GM12801 (cell line): ENCODE results near the gene MRPL9.

Source experiments
- TF ChIP-seq, protein P1 (sequence below): IDR thresholded peaks from one replicate; pipeline ENCODE4 v1.5.1; 2011; ENCODE audit warnings: control low read depth; ENCODE audit not compliant: insufficient read length; ENCODE audit errors: extremely low read depth

Gene MRPL9

DNA sequence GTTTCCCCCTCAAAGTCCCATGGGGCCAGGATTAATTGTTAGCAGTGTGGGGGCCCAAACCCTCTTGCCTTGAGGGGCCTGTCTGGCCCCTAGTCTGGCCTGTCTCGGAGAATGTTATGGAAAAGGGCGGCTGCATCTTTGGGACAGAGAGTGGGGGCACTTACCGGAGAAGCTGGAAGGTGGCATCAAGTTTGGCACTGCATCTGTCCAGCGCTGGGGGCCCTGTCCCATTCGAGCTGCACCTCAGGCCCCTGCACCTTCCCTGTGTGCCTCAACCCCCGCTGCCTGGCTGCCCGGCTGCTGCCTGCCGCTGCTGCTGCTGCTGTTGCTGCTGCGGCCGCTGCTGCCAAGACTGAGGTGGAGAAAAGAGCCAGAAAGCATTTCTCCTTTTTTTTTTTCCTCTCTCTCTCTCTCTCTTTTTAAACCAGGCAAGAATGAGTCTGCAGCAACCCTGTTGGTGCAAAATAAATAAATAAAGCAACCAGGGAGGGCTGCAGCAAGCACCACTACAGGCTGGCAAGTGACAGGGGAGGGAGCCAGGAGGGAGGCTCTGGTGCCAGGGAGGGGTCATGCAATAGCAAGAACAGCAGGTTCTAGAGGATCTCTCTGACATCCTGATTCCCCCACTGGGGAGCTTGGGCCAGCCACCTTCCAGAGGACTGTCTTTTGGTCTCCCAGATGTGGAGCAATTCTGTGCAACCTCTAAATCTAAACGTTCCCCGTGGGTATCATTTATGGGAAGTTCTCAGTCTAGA lies 41.9 kb upstream of the MRPL9 start, which contains the start of gene LINGO4:
Gene LINGO4 (minus strand): TSS at position 354 of the 755 bp plus-strand sequence. CDS start 2,715 bp downstream, outside the sequence.
- TF ChIP-seq, protein P1, sequence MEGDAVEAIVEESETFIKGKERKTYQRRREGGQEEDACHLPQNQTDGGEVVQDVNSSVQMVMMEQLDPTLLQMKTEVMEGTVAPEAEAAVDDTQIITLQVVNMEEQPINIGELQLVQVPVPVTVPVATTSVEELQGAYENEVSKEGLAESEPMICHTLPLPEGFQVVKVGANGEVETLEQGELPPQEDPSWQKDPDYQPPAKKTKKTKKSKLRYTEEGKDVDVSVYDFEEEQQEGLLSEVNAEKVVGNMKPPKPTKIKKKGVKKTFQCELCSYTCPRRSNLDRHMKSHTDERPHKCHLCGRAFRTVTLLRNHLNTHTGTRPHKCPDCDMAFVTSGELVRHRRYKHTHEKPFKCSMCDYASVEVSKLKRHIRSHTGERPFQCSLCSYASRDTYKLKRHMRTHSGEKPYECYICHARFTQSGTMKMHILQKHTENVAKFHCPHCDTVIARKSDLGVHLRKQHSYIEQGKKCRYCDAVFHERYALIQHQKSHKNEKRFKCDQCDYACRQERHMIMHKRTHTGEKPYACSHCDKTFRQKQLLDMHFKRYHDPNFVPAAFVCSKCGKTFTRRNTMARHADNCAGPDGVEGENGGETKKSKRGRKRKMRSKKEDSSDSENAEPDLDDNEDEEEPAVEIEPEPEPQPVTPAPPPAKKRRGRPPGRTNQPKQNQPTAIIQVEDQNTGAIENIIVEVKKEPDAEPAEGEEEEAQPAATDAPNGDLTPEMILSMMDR = no peak

DNA sequence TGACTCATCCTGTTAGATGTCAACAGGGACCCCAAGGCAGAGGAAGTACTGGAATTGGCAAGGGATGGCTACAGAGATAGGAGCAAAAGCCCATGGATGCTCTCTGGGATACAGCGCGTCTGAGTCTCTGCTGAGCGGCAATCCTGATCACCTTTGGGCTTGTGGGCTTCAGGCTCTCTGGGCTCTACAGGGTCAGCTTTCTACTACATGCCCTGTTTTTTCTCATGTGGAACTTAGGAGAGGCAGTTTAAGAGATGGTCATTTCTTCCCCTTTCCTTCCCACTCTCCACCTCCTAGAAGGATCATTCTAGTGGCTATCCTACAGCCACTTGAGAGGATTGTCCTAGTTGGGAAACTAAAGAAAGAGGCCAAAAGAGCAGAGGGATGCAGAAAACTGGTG lies 40.6 kb upstream of the MRPL9 start:
- TF ChIP-seq, protein P1 = no peak

DNA sequence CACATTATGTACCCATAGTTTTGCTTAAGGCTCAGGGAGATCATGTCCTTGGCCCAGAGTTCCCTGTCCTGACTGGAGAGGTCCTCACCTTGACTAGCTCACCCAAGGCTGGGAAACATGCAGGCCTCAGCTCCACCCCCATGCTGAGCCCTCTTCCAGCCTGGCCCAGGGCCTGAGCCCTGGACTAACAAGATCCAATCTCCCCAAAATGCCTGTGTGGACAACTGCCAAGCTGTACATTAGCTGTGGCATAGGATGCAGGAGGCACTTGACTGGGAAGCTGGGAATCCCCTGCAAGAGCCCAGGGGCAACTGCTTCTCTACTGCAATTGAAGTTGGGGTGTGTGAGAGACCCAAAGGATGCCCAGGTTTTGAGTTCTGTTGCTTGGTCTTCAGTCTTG lies 39.9 kb upstream of the MRPL9 start:
- TF ChIP-seq, protein P1 = no peak

DNA sequence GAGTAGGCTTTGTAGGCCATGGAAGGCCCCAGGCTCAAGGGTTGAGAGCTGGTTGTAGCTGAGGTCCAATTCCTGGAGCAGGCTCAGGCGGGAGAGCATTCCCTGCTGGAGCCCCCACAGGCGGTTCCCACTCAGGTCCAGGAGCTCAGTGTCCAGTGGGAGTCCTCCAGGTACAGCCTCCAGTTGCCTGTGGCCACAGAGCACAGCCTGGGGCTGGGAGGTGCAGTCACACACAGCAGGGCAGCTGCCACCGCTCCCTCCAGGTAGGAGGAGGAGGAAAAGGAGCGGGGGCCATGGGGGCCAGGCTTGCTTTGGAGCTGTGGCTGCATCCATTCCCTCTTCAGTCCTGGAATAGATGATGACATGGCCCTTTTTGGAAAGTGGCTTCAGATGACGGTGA lies 39.1 kb upstream of the MRPL9 start:
- TF ChIP-seq, protein P1 = no peak

DNA sequence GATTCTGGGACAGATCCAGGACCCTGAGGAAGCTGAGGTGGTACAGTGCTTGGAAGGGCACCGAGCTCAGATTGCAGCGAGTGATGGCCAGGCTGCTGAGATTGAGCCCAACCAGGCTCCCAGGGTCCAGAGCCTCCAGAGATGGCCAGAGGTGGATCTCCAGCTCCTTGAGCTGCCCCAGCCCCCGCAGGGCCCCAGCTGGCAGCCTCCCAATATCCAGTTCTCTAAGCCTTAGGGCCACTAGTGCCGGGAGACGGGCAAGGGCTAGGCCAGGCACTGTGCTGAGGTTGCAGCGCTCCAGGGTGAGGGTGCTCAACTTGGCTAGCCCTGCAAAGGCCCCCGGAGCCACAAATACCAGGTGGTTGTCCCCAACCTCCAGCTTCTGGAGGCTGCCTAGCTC lies 38.5 kb upstream of the MRPL9 start:
- TF ChIP-seq, protein P1 = no peak

DNA sequence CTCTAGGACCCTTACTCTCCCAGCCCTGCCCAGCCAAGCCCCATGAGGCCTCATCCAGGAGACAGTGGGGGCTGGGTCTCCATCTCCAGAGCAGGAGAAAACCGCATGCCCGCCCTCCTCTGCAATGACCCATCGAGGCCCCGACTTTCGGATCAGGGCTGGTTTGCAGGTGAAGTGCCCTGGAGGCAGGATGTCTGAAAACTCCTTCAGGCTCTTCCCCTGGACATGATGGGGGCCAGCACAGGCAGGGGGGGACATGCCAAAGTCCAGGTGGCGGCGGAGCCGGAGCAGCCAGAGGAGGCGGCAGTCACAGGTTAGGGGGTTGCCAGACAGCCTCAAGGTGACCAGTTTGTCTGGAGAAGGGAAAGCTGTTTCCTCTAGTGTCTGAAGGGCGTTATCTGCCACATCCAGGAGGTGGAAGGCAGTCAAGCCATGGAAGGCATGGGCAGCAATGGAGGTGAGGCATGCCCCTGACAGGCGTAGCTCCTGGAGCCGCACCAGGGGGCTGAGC lies 38.1 kb upstream of the MRPL9 start:
- TF ChIP-seq, protein P1 = no peak

DNA sequence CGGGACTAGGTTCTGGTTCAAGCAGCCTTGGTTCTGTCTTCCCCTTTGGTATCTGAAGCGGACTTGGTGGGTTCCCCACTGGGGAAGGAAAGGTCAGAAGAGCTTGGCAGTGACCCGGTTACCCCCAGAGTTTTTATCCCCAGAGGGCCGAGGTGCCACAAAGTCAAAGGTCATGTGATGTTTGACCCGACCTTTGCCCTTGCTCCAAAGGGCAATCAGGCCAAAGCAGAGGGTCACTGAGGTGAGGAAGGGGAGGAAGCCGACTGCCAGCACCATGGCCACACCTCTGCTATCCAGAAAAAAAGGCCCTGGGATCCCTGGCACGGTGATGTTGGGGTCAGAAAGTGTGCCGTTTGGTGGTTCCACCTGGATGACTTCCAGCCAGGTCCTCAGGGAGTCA lies 37.5 kb upstream of the MRPL9 start:
- TF ChIP-seq, protein P1 = no peak
